RWPE1 (cell line): ENCODE results near the gene LAMA4.

Experiments
- CTCF ChIA-PET: fragments of 350-600 bp; sonication (Branson Sonifier 250); formaldehyde crosslinking; extraction: SDS; loops from one replicate; lab custom pipeline; 2021; lab: Yijun Ruan, JAX
- POLR2A ChIA-PET: fragments of 400-600 bp; formaldehyde crosslinking; extraction: SDS; loops from one replicate; lab custom pipeline; 2020; ENCODE audit warnings: antibody characterized with exemption; ENCODE audit not compliant: low non-redundant PET; lab: Yijun Ruan, JAX
- DNase-seq: peaks from one replicate; pipeline ENCODE4 v3.0.0; 2012; ENCODE audit warnings: low spot score
- H3K27ac ChIP-seq: fragments of 450-650 bp; 2 replicates; pipeline ENCODE4 v1.5.1; 2017
- TF ChIP-seq, protein P1 (sequence below): fragments of 450-650 bp; conservative IDR thresholded peaks from 2 replicates; pipeline ENCODE4 v1.5.1; 2017; ENCODE audit warnings: low read depth, mild to moderate bottlenecking

The LAMA4 gene

DNA sequence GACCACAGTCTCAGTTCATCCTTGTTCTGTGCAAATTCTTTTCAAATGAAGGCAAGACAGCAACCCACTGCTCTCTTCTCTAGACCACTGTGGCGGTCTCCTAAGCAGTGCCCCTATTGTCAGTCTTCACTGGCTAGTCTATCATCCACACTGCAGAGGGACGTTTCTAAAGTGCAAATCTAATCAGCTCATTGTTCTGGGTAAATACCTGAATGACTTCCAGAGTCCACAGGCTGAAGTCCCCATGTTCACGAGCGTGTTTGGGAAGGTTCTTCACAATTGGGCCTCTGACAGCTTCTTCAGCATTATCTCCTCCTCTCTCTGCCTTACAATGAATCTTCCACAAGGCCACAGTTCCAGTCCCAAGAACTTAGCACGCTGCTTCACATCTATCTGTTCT is 73.2 kb downstream of the LAMA4 start:
- H3K27ac ChIP-seq, result no peak overlapping the region
- ChIA-PET CTCF (interaction anchor here (1.7 to 1.8 kb wide), 2 partner anchors 8 to 130 kb away, joined by 6 to 19 read pairs; no protein-coding TSS in a partner anchor), POLR2A (no interaction called here)
- TF ChIP-seq, protein P1, sequence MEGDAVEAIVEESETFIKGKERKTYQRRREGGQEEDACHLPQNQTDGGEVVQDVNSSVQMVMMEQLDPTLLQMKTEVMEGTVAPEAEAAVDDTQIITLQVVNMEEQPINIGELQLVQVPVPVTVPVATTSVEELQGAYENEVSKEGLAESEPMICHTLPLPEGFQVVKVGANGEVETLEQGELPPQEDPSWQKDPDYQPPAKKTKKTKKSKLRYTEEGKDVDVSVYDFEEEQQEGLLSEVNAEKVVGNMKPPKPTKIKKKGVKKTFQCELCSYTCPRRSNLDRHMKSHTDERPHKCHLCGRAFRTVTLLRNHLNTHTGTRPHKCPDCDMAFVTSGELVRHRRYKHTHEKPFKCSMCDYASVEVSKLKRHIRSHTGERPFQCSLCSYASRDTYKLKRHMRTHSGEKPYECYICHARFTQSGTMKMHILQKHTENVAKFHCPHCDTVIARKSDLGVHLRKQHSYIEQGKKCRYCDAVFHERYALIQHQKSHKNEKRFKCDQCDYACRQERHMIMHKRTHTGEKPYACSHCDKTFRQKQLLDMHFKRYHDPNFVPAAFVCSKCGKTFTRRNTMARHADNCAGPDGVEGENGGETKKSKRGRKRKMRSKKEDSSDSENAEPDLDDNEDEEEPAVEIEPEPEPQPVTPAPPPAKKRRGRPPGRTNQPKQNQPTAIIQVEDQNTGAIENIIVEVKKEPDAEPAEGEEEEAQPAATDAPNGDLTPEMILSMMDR, result no peak
- DNase-seq, result no peak

GRCh38 chr6:112180095-112180820 is 74.1 kb downstream of the LAMA4 start:
- POLR2A ChIA-PET, result no interaction called here
- CTCF ChIA-PET, result interaction anchor here (0.5 to 1.8 kb wide), 19 partner anchors 9 to 623 kb away, joined by 3 to 19 read pairs (median 5); partner anchors contain the start of genes FAM229B and TUBE1
- no peak overlapping the region for H3K27ac ChIP-seq
- DNase-seq, result peak; percentile 66
- TF ChIP-seq, protein P1, result peak; percentile 75

GRCh38 chr6:112179631-112180030 is 74.7 kb downstream of the LAMA4 start:
- POLR2A ChIA-PET, result no interaction called here

GRCh38 chr6:112178846-112179245 is 75.5 kb downstream of the LAMA4 start:
- POLR2A ChIA-PET, result no interaction called here

More at GRCh38 chr6:112179631-112180030, 74.7 kb downstream of the LAMA4 start:
- H3K27ac ChIP-seq, result no peak overlapping the region
- no peak for DNase-seq
- TF ChIP-seq, protein P1, result no peak
- CTCF ChIA-PET, result interaction anchor here (0.6 to 1.8 kb wide), 17 partner anchors 10 to 332 kb away, joined by 3 to 19 read pairs (median 6); partner anchors contain the start of genes FAM229B and TUBE1

DNA sequence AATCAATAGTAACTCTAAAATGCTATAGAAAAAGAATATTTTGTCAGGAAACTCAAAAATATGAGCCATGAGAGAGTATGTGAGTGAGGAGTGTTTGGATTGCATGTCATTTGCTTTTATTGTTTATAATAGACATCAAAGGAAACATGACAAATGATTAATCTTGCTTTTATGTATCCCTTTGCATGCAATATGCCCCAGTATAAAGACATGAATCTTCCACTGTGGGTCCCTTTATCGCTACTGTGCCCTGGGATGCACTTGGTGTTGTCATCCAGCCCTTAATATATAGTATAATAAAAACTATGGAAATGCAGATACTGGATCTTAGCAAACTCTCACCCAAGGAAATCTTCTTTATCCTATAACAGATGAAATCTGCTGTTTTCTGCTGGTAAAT is 77.3 kb downstream of the LAMA4 start:
- POLR2A ChIA-PET, result no interaction called here
- CTCF ChIA-PET, result no interaction called here
- no peak for DNase-seq
- no peak overlapping the region for H3K27ac ChIP-seq
- TF ChIP-seq, protein P1, result no peak

More at GRCh38 chr6:112178846-112179245, 75.5 kb downstream of the LAMA4 start:
- DNase-seq, result no peak
- CTCF ChIA-PET, result interaction anchor here (0.5 to 0.6 kb wide), 4 partner anchors 75 to 906 kb away, joined by 4 to 5 read pairs (median 4); no protein-coding TSS in a partner anchor
- H3K27ac ChIP-seq, result no peak overlapping the region
- TF ChIP-seq, protein P1, result no peak

- TF ChIP-seq, protein P1, result no peak
- DNase-seq, result no peak
- ChIA-PET POLR2A (no interaction called here), CTCF (no interaction called here)
- no peak overlapping the region for H3K27ac ChIP-seq
Measured at GRCh38 chr6:112176175-112176574, 78.2 kb downstream of the LAMA4 start.
